ENCODE results near the gene SH3BP2. TPM values are rescaled to one million over a fixed set of nuclear protein-coding genes. Genes with fewer than 3 reads are reported as not detected.

The SH3BP2 gene
- polyA plus RNA-seq, 1 of the 3 experiments (the other 2 are of a cell fraction): 25.2 TPM

GRCh38 chr4:2823671-2824328, 30.9 kb downstream of the SH3BP2 start:
- H3K9me3 ChIP-seq: no peaks in the 10 kb centered on the region
- peaks cover 0 to 5% of the 10 kb centered on the region in 2 experiments for H3K36me3 ChIP-seq (replicated peaks in 1 of 2; ENCODE audit: control insufficient read depth in 1 of 2, insufficient read depth in 2 of 2, low read length in 1 of 2)
- no peak for DNase-seq
- H3K9me2 ChIP-seq: no peaks in the 10 kb centered on the region
- H3K9ac ChIP-seq: no peak overlapping the region
- no peak overlapping the region for H2AFZ ChIP-seq (ENCODE audit: low read depth)
- no peaks in the 10 kb centered on the region for H3F3A ChIP-seq (replicated peaks; ENCODE audit: insufficient read depth)
- no peak overlapping the region for H3K4me2 ChIP-seq
- POLR2A ChIA-PET: no interaction called here
- H3K27ac ChIP-seq (ENCODE audit: low read depth in 2 of 2, low read length in 1 of 2): no peak overlapping the region
- 100% methylated on average over 1 of the region's 14 CpGs for WGBS (ENCODE audit: low lambda C conversion rate)
- H4K20me1 ChIP-seq (ENCODE audit: insufficient read depth): no peaks in the 10 kb centered on the region
- no peaks in the 10 kb centered on the region for H3K27me3 ChIP-seq (ENCODE audit: insufficient read depth)
- TF ChIP-seq, protein P1, sequence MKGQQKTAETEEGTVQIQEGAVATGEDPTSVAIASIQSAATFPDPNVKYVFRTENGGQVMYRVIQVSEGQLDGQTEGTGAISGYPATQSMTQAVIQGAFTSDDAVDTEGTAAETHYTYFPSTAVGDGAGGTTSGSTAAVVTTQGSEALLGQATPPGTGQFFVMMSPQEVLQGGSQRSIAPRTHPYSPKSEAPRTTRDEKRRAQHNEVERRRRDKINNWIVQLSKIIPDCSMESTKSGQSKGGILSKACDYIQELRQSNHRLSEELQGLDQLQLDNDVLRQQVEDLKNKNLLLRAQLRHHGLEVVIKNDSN (IDR thresholded peaks at IDR 0.05; ENCODE audit: borderline replicate concordance, low read depth): no peak
- TF ChIP-seq, protein P2, sequence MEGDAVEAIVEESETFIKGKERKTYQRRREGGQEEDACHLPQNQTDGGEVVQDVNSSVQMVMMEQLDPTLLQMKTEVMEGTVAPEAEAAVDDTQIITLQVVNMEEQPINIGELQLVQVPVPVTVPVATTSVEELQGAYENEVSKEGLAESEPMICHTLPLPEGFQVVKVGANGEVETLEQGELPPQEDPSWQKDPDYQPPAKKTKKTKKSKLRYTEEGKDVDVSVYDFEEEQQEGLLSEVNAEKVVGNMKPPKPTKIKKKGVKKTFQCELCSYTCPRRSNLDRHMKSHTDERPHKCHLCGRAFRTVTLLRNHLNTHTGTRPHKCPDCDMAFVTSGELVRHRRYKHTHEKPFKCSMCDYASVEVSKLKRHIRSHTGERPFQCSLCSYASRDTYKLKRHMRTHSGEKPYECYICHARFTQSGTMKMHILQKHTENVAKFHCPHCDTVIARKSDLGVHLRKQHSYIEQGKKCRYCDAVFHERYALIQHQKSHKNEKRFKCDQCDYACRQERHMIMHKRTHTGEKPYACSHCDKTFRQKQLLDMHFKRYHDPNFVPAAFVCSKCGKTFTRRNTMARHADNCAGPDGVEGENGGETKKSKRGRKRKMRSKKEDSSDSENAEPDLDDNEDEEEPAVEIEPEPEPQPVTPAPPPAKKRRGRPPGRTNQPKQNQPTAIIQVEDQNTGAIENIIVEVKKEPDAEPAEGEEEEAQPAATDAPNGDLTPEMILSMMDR (IDR thresholded peaks at IDR 0.05): no peak
- TF ChIP-seq ZBTB33 (IDR thresholded peaks at IDR 0.05; ENCODE audit: borderline replicate concordance, low read depth): no peak
- no peak for TF ChIP-seq RFX5 (IDR thresholded peaks at IDR 0.05; ENCODE audit: low read length)
- no peak for TF ChIP-seq FOXM1 (IDR thresholded peaks at IDR 0.05; ENCODE audit: low read depth)
- TF ChIP-seq TCF12 (IDR thresholded peaks at IDR 0.05): no peak
- TF ChIP-seq SIN3A (IDR thresholded peaks at IDR 0.05; ENCODE audit: borderline replicate concordance, low read depth, low read length): no peak
- TF ChIP-seq SMC3 (IDR thresholded peaks at IDR 0.05; ENCODE audit: low read depth, low read length): no peak
- no peak for TF ChIP-seq POLR2AphosphoS5 (IDR thresholded peaks at IDR 0.05; ENCODE audit: low read depth, low read length)
- no peak for TF ChIP-seq FOXJ3 (CRISPR knock-in tag; IDR thresholded peaks at IDR 0.05)
- TF ChIP-seq GATA2 (CRISPR knock-in tag; IDR thresholded peaks at IDR 0.05): no peak
- TF ChIP-seq NRF1 (IDR thresholded peaks at IDR 0.05; ENCODE audit: low read depth, low read length): no peak
- no peak for TF ChIP-seq FOSL2 (IDR thresholded peaks at IDR 0.05; ENCODE audit: borderline replicate concordance, low read depth)
- TF ChIP-seq, protein P3, sequence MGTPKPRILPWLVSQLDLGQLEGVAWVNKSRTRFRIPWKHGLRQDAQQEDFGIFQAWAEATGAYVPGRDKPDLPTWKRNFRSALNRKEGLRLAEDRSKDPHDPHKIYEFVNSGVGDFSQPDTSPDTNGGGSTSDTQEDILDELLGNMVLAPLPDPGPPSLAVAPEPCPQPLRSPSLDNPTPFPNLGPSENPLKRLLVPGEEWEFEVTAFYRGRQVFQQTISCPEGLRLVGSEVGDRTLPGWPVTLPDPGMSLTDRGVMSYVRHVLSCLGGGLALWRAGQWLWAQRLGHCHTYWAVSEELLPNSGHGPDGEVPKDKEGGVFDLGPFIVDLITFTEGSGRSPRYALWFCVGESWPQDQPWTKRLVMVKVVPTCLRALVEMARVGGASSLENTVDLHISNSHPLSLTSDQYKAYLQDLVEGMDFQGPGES (IDR thresholded peaks at IDR 0.05; ENCODE audit: low read depth, low read length): no peak
- TF ChIP-seq RAD21 (IDR thresholded peaks at IDR 0.05; ENCODE audit: low read length): no peak
- TF ChIP-seq MEF2A (IDR thresholded peaks at IDR 0.05; ENCODE audit: borderline replicate concordance, low read depth): no peak
- TF ChIP-seq EZH2phosphoT487 (IDR thresholded peaks at IDR 0.05; ENCODE audit: borderline replicate concordance, low read depth): no peak
- no peak overlapping the region for H3K4me3 ChIP-seq (ENCODE audit: low read depth in 2 of 2, low read length in 1 of 2)
- CTCF ChIA-PET: interaction anchor here (1.6 kb wide), 1 partner anchor 604 kb away, joined by 3 read pairs; no protein-coding TSS in a partner anchor
- peaks cover 0 to 8% of the 10 kb centered on the region in 2 experiments; a peak in 1 of 4 replicates for H3K4me1 ChIP-seq (ENCODE audit: control insufficient read depth in 1 of 2, insufficient read depth in 2 of 2, low read depth in 1 of 2, low read length in 1 of 2)
- peaks cover 13% of the 10 kb centered on the region for H3K79me2 ChIP-seq (ENCODE audit: insufficient read depth)

All from SK-N-SH (cell line).